ENCODE results near the gene PLXNC1. TPM values are rescaled to one million over a fixed set of nuclear protein-coding genes. Genes with fewer than 3 reads are reported as not detected.

Gene PLXNC1
- total RNA-seq, 1 donor from 2014 or later = under 0.01 TPM

- FAIRE-seq (no peak), DNase-seq (ENCODE audit: low read depth) (peak; percentile 64)
- TF ChIP-seq, protein P1, sequence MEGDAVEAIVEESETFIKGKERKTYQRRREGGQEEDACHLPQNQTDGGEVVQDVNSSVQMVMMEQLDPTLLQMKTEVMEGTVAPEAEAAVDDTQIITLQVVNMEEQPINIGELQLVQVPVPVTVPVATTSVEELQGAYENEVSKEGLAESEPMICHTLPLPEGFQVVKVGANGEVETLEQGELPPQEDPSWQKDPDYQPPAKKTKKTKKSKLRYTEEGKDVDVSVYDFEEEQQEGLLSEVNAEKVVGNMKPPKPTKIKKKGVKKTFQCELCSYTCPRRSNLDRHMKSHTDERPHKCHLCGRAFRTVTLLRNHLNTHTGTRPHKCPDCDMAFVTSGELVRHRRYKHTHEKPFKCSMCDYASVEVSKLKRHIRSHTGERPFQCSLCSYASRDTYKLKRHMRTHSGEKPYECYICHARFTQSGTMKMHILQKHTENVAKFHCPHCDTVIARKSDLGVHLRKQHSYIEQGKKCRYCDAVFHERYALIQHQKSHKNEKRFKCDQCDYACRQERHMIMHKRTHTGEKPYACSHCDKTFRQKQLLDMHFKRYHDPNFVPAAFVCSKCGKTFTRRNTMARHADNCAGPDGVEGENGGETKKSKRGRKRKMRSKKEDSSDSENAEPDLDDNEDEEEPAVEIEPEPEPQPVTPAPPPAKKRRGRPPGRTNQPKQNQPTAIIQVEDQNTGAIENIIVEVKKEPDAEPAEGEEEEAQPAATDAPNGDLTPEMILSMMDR (IDR thresholded peaks at IDR 0.05; ENCODE audit: insufficient read depth, low read length, severe bottlenecking) = peak; percentile 83
- Histone ChIP-seq H3K27me3 (ENCODE audit: control insufficient read depth, insufficient read depth, low read length) (no peaks in the 10 kb centered on the region), H3K4me3 (ENCODE audit: low read depth, low read length) (peak overlapping the region; percentile 45), H3K36me3 (ENCODE audit: control insufficient read depth, insufficient read depth, low read length) (no peaks in the 10 kb centered on the region)
Measured at GRCh38 chr12:94101738-94102660, 46.4 kb upstream of the PLXNC1 start.

DNA sequence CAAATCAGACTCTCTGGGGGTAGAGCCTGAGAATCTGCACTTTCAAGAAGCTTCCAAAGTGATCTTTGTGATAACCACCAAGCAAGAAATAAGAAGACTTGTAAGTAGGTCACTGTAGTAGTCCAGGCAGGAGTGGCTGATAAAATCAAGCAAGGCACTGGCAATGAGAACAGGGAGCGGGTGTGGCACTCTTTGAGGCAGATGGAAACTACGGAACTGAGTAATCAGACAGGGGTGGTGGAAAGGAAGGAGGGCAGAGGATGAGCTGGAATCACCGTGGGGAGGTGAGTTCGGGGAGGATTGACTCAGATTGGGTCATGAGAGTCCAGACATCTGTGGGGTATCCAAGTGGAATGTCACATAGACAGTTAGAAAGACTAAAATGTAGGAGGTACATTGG lies 44.4 kb upstream of the PLXNC1 start:
- TF ChIP-seq, protein P1 (IDR thresholded peaks at IDR 0.05; ENCODE audit: insufficient read depth, low read length, severe bottlenecking) = no peak
- Histone ChIP-seq H3K4me3 (ENCODE audit: low read depth, low read length) (no peak overlapping the region), H3K27me3 (ENCODE audit: control insufficient read depth, insufficient read depth, low read length) (peaks cover 4% of the 10 kb centered on the region), H3K36me3 (ENCODE audit: control insufficient read depth, insufficient read depth, low read length) (no peaks in the 10 kb centered on the region)
- DNase-seq (ENCODE audit: low read depth) (peak; percentile 41), FAIRE-seq (no peak)

DNA sequence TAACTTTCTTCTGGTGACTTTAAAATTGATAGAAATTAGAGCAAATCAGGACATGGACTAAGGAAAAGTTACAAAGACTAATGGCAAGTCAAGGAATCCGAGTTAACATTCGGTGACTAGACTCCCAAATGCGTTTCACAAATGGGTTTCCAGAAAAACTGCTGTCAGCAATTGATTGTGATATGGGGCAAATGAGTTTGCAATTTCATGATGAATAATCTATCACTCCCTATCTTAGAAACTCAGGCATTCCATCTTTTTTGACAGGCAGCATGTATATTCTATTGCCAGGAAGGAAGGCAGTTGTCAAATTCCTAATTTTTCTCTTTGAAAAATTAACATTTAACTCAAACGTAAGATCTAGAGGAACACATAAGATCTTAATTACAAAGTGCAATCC lies 40.5 kb upstream of the PLXNC1 start:
- TF ChIP-seq, protein P1 (IDR thresholded peaks at IDR 0.05; ENCODE audit: insufficient read depth, low read length, severe bottlenecking) = no peak
- Histone ChIP-seq H3K27me3 (ENCODE audit: control insufficient read depth, insufficient read depth, low read length) (peaks cover 7% of the 10 kb centered on the region), H3K4me3 (ENCODE audit: low read depth, low read length) (no peak overlapping the region), H3K36me3 (ENCODE audit: control insufficient read depth, insufficient read depth, low read length) (no peaks in the 10 kb centered on the region)
- FAIRE-seq = no peak
- DNase-seq (ENCODE audit: low read depth) = no peak

- TF ChIP-seq, protein P1 (IDR thresholded peaks at IDR 0.05; ENCODE audit: insufficient read depth, low read length, severe bottlenecking) = no peak
- Histone ChIP-seq H3K4me3 (ENCODE audit: low read depth, low read length) (no peak overlapping the region), H3K27me3 (ENCODE audit: control insufficient read depth, insufficient read depth, low read length) (peaks cover 7% of the 10 kb centered on the region), H3K36me3 (ENCODE audit: control insufficient read depth, insufficient read depth, low read length) (no peaks in the 10 kb centered on the region)
- DNase-seq (ENCODE audit: low read depth) = no peak
- FAIRE-seq = no peak
Measured at GRCh38 chr12:94109160-94109559, 39.2 kb upstream of the PLXNC1 start.

DNA sequence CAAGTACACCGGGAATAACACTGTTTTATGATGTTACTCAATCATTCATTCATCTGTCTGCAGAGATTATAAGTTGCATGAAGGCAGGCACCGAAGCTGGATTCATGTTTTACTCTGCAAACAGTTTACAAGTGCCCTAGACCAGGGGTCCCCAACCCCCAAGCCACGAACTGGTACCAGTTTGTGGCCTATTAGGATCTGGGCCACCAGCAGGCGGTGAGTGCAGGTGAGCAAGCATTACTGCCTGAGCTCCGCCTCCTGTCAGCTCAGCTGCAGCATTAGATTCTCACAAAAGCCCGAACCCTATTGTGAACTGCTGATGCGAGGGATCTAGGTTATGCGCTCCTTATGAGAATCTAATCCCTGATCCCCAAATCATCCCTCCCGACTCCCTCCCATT lies 38.1 kb upstream of the PLXNC1 start:
- Histone ChIP-seq H3K27me3 (ENCODE audit: control insufficient read depth, insufficient read depth, low read length) (peaks cover 7% of the 10 kb centered on the region), H3K4me3 (ENCODE audit: low read depth, low read length) (no peak overlapping the region), H3K36me3 (ENCODE audit: control insufficient read depth, insufficient read depth, low read length) (no peaks in the 10 kb centered on the region)
- FAIRE-seq (no peak), DNase-seq (ENCODE audit: low read depth) (no peak)
- TF ChIP-seq, protein P1 (IDR thresholded peaks at IDR 0.05; ENCODE audit: insufficient read depth, low read length, severe bottlenecking) = no peak
